ENCODE results near the gene MAN2B1. TPM values are rescaled to one million over a fixed set of nuclear protein-coding genes. Genes with fewer than 3 reads are reported as not detected.

The MAN2B1 gene
- total and polyA plus RNA-seq, 2 of the 8 experiments (the other 6 are each of a cell fraction or from before 2014, with no cell fraction given): 55.3 to 76.3 TPM

DNA sequence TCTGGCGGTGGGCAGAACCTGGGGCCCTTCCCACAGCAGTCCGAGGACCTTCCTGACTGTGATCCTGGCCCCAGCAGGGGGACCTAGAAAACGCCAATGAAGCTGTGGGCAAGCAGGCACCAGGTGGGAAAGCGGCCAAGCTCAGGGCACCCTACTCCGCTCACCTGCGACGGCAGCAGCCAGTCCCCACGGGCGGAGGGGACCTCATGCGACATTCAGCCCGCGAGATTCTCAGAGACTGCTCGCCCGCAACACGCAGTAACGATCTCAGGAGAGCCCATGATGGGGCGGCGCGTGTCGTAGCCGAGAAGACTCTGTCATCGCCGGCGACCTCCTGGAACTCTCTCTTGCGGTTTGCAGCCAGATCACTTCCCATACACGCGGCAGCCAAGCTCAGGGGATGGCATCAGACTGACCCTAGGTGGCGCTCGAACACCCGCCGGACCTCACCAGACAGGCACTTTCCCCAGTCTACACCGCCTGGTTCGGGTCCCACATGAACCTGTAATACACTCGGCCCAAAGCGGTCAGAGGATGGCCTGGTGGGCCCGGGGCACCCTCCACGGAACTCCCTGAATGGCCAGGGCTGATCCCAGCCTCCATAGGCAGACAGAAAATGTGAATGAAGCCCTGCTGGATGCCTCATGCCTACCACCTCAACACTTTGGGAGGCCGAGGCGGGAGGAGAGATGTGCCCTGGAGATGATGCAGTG, 26.5 kb downstream of the MAN2B1 start (continued):
- peak; percentile 56 to 65 for TF ChIP-seq RAD21 (IDR thresholded peaks at IDR 0.05 in 1 of 2, conservative IDR thresholded peaks at IDR 0.05 in 1 of 2; ENCODE audit: low read depth in 2 of 2, low read length in 2 of 2)
- 0 out of 4 replicates have a peak, but pooled peaks of 1 of the 2 experiments have one; percentile 22 for TF ChIP-seq HDAC2 (IDR thresholded peaks at IDR 0.05; ENCODE audit: borderline replicate concordance in 1 of 2, low read depth in 2 of 2, low read length in 2 of 2)
- no peak for TF ChIP-seq EGR1 (IDR thresholded peaks at IDR 0.05; ENCODE audit: borderline replicate concordance, low read depth, low read length)
- no peak for TF ChIP-seq TAF7 (optimal IDR thresholded peaks at IDR 0.05; ENCODE audit: borderline replicate concordance, low read depth, low read length)
- TF ChIP-seq KDM5A (IDR thresholded peaks at IDR 0.05; ENCODE audit: low read length): no peak
- TF ChIP-seq KDM4A (IDR thresholded peaks at IDR 0.05; ENCODE audit: low read depth, low read length, severe bottlenecking): peak; percentile 98
- no peak for TF ChIP-seq RNF2 (IDR thresholded peaks at IDR 0.05; ENCODE audit: borderline replicate concordance, low read depth, low read length, missing control alignments, poor library complexity, severe bottlenecking)
